Endothelial cell of umbilical vein (primary cell): ENCODE measurements around the gene GAP43. TPM values are rescaled to one million over a fixed set of nuclear protein-coding genes. Genes with fewer than 3 reads are reported as not detected.

Experiments used
- BruUV-seq: library from RNA; stranded (reverse); fragments of 400-500 nt; replicated peaks from 2 replicates; lab custom pipeline; 2021; lab: Mats Ljungman, UMichigan
- CTCF ChIA-PET: fragments of 300-600, 350-600 bp; sonication (Branson Sonifier 250); formaldehyde crosslinking; loops from one replicate; lab custom pipeline; 2021; ENCODE audit warnings: antibody characterized with exemption, inconsistent platforms; lab: Charles Lee
- POLR2A ChIA-PET: fragments of 300-600, 350-600 bp; sonication (Branson Sonifier 250); formaldehyde crosslinking; loops from one replicate; lab custom pipeline; 2021; ENCODE audit warnings: antibody characterized with exemption, inconsistent platforms; lab: Charles Lee
- DNase-seq: peaks from one replicate; pipeline ENCODE4 v3.0.0-alpha.2; 2011; ENCODE audit warnings: low read depth, low spot score
- FAIRE-seq: peaks from 2 replicates; lab custom pipeline; 2011; peaks lifted over from hg19 to GRCh38; lab: Jason Lieb, UNC
- H2AFZ ChIP-seq: 2 replicates; pipeline ENCODE4 v1.6.0; 2012; ENCODE audit warnings: low read depth, low read length, control low read depth, inconsistent platforms
- H3K27ac ChIP-seq: 2 replicates; pipeline ENCODE4 v1.5.1; 2011; ENCODE audit warnings: low read depth, mild to moderate bottlenecking, control low read depth, low read length, moderate library complexity; ENCODE audit not compliant: insufficient read depth
- H3K27me3 ChIP-seq, 2 experiments: 2 replicates each; pipeline versions ENCODE4 v1.6.0 to v1.6.1; 2011; ENCODE audit warnings: low read length in 2 of 2, mixed read lengths in 1 of 2; ENCODE audit not compliant: control insufficient read depth in 2 of 2, insufficient read depth in 2 of 2
- H3K36me3 ChIP-seq, 2 experiments: 2 replicates in 1 of 2; 3 replicates in 1 of 2; pipeline ENCODE4 v1.5.1; 2011; ENCODE audit warnings: low read length in 2 of 2, mild to moderate bottlenecking in 1 of 2, moderate library complexity in 1 of 2; ENCODE audit not compliant: control insufficient read depth in 2 of 2, insufficient read depth in 2 of 2; ENCODE audit errors: extremely low read depth in 1 of 2
- H3K4me1 ChIP-seq: 3 replicates; pipeline ENCODE4 v1.5.1; 2011; ENCODE audit warnings: mild to moderate bottlenecking, low read length; ENCODE audit not compliant: control insufficient read depth, insufficient read depth; ENCODE audit errors: extremely low read depth
- H3K4me2 ChIP-seq: 2 replicates; pipeline ENCODE4 v1.6.1; 2011; ENCODE audit warnings: low read length, control low read depth, mixed read lengths; ENCODE audit not compliant: insufficient read depth
- H3K4me3 ChIP-seq, 3 experiments: fragments of 200-600 bp in 1 of 3; sonication (generic), shearing (Covaris generic) in 1 of 3; replicated peaks in 1 of 3; 2 replicates each; pipeline ENCODE4 v1.5.1; 2011 to 2016; ENCODE audit warnings: control low read depth in 3 of 3, low read length in 3 of 3, mild to moderate bottlenecking in 2 of 3, inconsistent platforms in 1 of 3, low read depth in 1 of 3, moderate library complexity in 1 of 3; ENCODE audit not compliant: insufficient read depth in 1 of 3
- H3K79me2 ChIP-seq: 2 replicates; pipeline ENCODE4 v1.6.0; 2012; ENCODE audit warnings: low read length, inconsistent platforms; ENCODE audit not compliant: control insufficient read depth, insufficient read depth
- H3K9ac ChIP-seq: replicated peaks from 2 replicates; pipeline ENCODE3; 2011; ENCODE audit warnings: low read length, control low read depth; ENCODE audit not compliant: insufficient read depth; ENCODE audit errors: extremely low read depth
- H3K9me1 ChIP-seq: replicated peaks from 3 replicates; pipeline ENCODE4 v1.6.0; 2011; ENCODE audit warnings: mild to moderate bottlenecking, low read length; ENCODE audit not compliant: control insufficient read depth, insufficient read depth; ENCODE audit errors: extremely low read depth
- H3K9me3 ChIP-seq: replicated peaks from 2 replicates; pipeline ENCODE4 v1.5.1; 2012; ENCODE audit warnings: low read length, inconsistent platforms; ENCODE audit not compliant: control insufficient read depth, insufficient read depth
- H4K20me1 ChIP-seq: replicated peaks from 2 replicates; pipeline ENCODE3; 2011; ENCODE audit warnings: mild to moderate bottlenecking, low read length; ENCODE audit not compliant: control insufficient read depth, insufficient read depth; ENCODE audit errors: extremely low read depth
- EZH2 ChIP-seq: IDR thresholded peaks from 2 replicates; pipeline ENCODE4 v1.6.1; 2012; ENCODE audit warnings: borderline replicate concordance, low read depth, mild to moderate bottlenecking, moderate library complexity, low read length, inconsistent platforms; ENCODE audit not compliant: severe bottlenecking
- FOS ChIP-seq: IDR thresholded peaks from 2 replicates; pipeline ENCODE4 v1.6.1; 2011; ENCODE audit warnings: mild to moderate bottlenecking, low read length, moderate library complexity, borderline replicate concordance; ENCODE audit not compliant: insufficient read depth
- GATA2 ChIP-seq: IDR thresholded peaks from 2 replicates; pipeline ENCODE4 v1.7.0; 2011; ENCODE audit warnings: low read depth, mild to moderate bottlenecking, moderate library complexity, mixed read lengths, low read length; ENCODE audit not compliant: insufficient read length, insufficient read depth
- JUN ChIP-seq: IDR thresholded peaks from 2 replicates; pipeline ENCODE4 v1.6.1; 2011; ENCODE audit warnings: borderline replicate concordance, low read depth; ENCODE audit not compliant: insufficient read length, insufficient read depth
- MAX ChIP-seq: IDR thresholded peaks from 2 replicates; pipeline ENCODE4 v1.6.1; 2011; ENCODE audit not compliant: insufficient read depth, insufficient read length
- MYC ChIP-seq: IDR thresholded peaks from one replicate; pipeline ENCODE4 v1.6.1; 2011; ENCODE audit warnings: mild to moderate bottlenecking, low read depth, low read length
- POLR2A ChIP-seq: IDR thresholded peaks from 2 replicates; pipeline ENCODE4 v1.6.1; 2012; ENCODE audit warnings: low read depth, mild to moderate bottlenecking, control low read depth, low read length
- POLR2AphosphoS5 ChIP-seq: IDR thresholded peaks from 2 replicates; pipeline ENCODE4 v1.6.1; 2012; ENCODE audit warnings: low read depth, mild to moderate bottlenecking, control low read depth, low read length, moderate library complexity; ENCODE audit not compliant: insufficient read depth
- dilution Hi-C: fragments of 300-500 bp; cut with MboI; formaldehyde crosslinking; loops from one replicate; pipeline ENCODE4 v1.15.0; 2019; ENCODE audit warnings: low sequenced_read_pairs; ENCODE audit not compliant: extremely low pct_ligation_motif_present
- intact Hi-C: fragments of 100-400 bp; cut with micrococcal nuclease; formaldehyde crosslinking; loops from one replicate; pipeline ENCODE4 v1.10.0; 2022
- polyA plus RNA-seq, 4 experiments: library from polyadenylated mRNA; depleted of rRNA in 3 of 4; stranded (reverse) in 3 of 4; unstranded in 1 of 4; fragments of >200 nt; gene quantifications; 2 replicates each; pipeline versions ENCODE4 v1.2.1 to v1.2.3, GENCODE V29; 2011 to 2012; ENCODE audit warnings: missing spikeins in 1 of 4
- total RNA-seq: library from RNA; stranded (reverse); gene quantifications from 2 replicates; pipeline ENCODE4 v1.2.3, GENCODE V29; 2021
- TF ChIP-seq, protein P1 (sequence below), 2 donors: IDR thresholded peaks; 1 replicate in 1 of 2; 2 replicates in 1 of 2; pipeline ENCODE4 v1.5.1; 2011; ENCODE audit warnings: low read length in 2 of 2, mild to moderate bottlenecking in 2 of 2, moderate library complexity in 2 of 2, control low read depth in 1 of 2, inconsistent platforms in 1 of 2, low read depth in 1 of 2; ENCODE audit not compliant: insufficient read depth in 1 of 2; ENCODE audit errors: extremely low read depth in 1 of 2

GAP43 gene
- total and polyA plus RNA-seq, 2 donors (not counting 3 experiments of a cell fraction or from before 2014, with no cell fraction given), result 0.06 TPM; not detected in 1

GRCh38 chr3:115580566-115580965 is 42.7 kb upstream of the GAP43 start:
- CTCF ChIA-PET, result interaction anchor here (1.1 kb wide), 1 partner anchor 134 kb away, joined by 3 read pairs; no protein-coding TSS in a partner anchor
- FAIRE-seq (no peak), DNase-seq (no peak)
- Histone ChIP-seq H4K20me1 (no peaks in the 10 kb centered on the region), H3K4me2 (no peak overlapping the region), H3K36me3 (no peaks in the 10 kb centered on the region), H3K9me1 (no peaks in the 10 kb centered on the region), H2AFZ (no peak overlapping the region), H3K79me2 (no peaks in the 10 kb centered on the region), H3K4me3 (no peak overlapping the region), H3K27me3 (peaks cover 2% of the 10 kb centered on the region in 2 experiments), H3K27ac (no peak overlapping the region), H3K9ac (no peak overlapping the region), H3K4me1 (no peaks in the 10 kb centered on the region), H3K9me3 (no peaks in the 10 kb centered on the region)
- intact Hi-C loops, result no loop called here
- dilution Hi-C loops, result no loop called here
- POLR2A ChIA-PET, result no interaction called here
- TF ChIP-seq MAX, result no peak
- TF ChIP-seq JUN, result no peak
- no peak for TF ChIP-seq POLR2AphosphoS5
- no peak for TF ChIP-seq EZH2
- TF ChIP-seq, protein P1, sequence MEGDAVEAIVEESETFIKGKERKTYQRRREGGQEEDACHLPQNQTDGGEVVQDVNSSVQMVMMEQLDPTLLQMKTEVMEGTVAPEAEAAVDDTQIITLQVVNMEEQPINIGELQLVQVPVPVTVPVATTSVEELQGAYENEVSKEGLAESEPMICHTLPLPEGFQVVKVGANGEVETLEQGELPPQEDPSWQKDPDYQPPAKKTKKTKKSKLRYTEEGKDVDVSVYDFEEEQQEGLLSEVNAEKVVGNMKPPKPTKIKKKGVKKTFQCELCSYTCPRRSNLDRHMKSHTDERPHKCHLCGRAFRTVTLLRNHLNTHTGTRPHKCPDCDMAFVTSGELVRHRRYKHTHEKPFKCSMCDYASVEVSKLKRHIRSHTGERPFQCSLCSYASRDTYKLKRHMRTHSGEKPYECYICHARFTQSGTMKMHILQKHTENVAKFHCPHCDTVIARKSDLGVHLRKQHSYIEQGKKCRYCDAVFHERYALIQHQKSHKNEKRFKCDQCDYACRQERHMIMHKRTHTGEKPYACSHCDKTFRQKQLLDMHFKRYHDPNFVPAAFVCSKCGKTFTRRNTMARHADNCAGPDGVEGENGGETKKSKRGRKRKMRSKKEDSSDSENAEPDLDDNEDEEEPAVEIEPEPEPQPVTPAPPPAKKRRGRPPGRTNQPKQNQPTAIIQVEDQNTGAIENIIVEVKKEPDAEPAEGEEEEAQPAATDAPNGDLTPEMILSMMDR (IDR thresholded peaks at IDR 0.05; ENCODE audit: extremely low read depth in 1 of 2, insufficient read depth in 1 of 2, low read depth in 1 of 2, low read length in 2 of 2), result no peak
- TF ChIP-seq POLR2A, result no peak
- no peak for TF ChIP-seq MYC
- TF ChIP-seq GATA2, result no peak
- TF ChIP-seq FOS, result no peak
- no TSS peak for BruUV-seq
